Gastrocnemius medialis (tissue), 4 donors: Measurements from ENCODE around the gene ATP9A.

Experiments used
- CTCF ChIP-seq, 5 experiments: fragments of 450-650 bp in 3 of 5; fragments of 200-600 bp in 2 of 5; sonication (generic) in 2 of 5; IDR thresholded peaks in 4 of 5; conservative IDR thresholded peaks in 1 of 5; 1 replicate in 4 of 5; 2 replicates in 1 of 5; pipeline ENCODE4 v1.5.1; 2016 to 2019; ENCODE audit warnings: antibody characterized with exemption in 5 of 5, mild to moderate bottlenecking in 3 of 5, moderate library complexity in 3 of 5
- POLR2A ChIP-seq, 2 donors: fragments of 450-650 bp; IDR thresholded peaks; one replicate each; pipeline ENCODE4 v1.6.1; 2017; ENCODE audit warnings: antibody characterized with exemption in 2 of 2, mild to moderate bottlenecking in 2 of 2, moderate library complexity in 2 of 2

GRCh38 chr20:51565298-51566144 is 202.7 kb downstream of the ATP9A start:
- no peak for TF ChIP-seq POLR2A (IDR thresholded peaks at IDR 0.05)
- TF ChIP-seq CTCF (IDR thresholded peaks at IDR 0.05 in 4 of 5, conservative IDR thresholded peaks at IDR 0.05 in 1 of 5): no peak
